Calu3 (cell line): ENCODE results near the gene GATB. TPM values are rescaled to one million over a fixed set of nuclear protein-coding genes. Genes with fewer than 3 reads are reported as not detected.

Source experiments
- BruUV-seq: library from RNA; stranded (reverse); fragments of 400-500 nt; replicated peaks from 2 replicates; lab custom pipeline; 2021; lab: Mats Ljungman, UMichigan
- CTCF ChIA-PET: fragments of 300-600 bp; sonication (Branson Sonifier 250); formaldehyde crosslinking; loops from one replicate; lab custom pipeline; 2022; ENCODE audit warnings: antibody characterized with exemption; lab: Charles Lee
- DNase-seq: peaks from one replicate; pipeline ENCODE4 v3.0.0; 2022
- H3K27ac Mint-ChIP-seq: one replicate; pipeline ENCODE4 v1.8.0; 2022; ENCODE audit warnings: mixed read lengths; ENCODE audit not compliant: unreplicated experiment
- H3K27me3 Mint-ChIP-seq: one replicate; pipeline ENCODE4 v1.8.0; 2022; ENCODE audit warnings: mixed read lengths; ENCODE audit not compliant: unreplicated experiment
- H3K36me3 Mint-ChIP-seq: one replicate; pipeline ENCODE4 v1.8.0; 2022; ENCODE audit warnings: mild to moderate bottlenecking, moderate library complexity, mixed read lengths; ENCODE audit not compliant: insufficient read depth, unreplicated experiment
- H3K4me1 Mint-ChIP-seq: one replicate; pipeline ENCODE4 v1.8.0; 2022; ENCODE audit warnings: mild to moderate bottlenecking, low read depth, mixed read lengths; ENCODE audit not compliant: unreplicated experiment
- H3K4me3 Mint-ChIP-seq: one replicate; pipeline ENCODE4 v1.8.0; 2022; ENCODE audit warnings: mild to moderate bottlenecking, low read depth, moderate library complexity, mixed read lengths; ENCODE audit not compliant: unreplicated experiment
- H3K9me3 Mint-ChIP-seq: one replicate; pipeline ENCODE4 v1.8.0; 2022; ENCODE audit warnings: low read depth, mixed read lengths; ENCODE audit not compliant: unreplicated experiment
- CTCF ChIP-seq: fragments of 200-600 bp; IDR thresholded peaks from one replicate; pipeline ENCODE4 v1.8.0; 2022; ENCODE audit warnings: antibody characterized with exemption; ENCODE audit not compliant: unreplicated experiment
- intact Hi-C: fragments of 100-400 bp; cut with micrococcal nuclease; formaldehyde crosslinking; loops from one replicate; pipeline ENCODE4 v1.10.0; 2022; ENCODE audit not compliant: unreplicated experiment
- total RNA-seq: library from RNA; stranded (reverse); gene quantifications from 2 replicates; pipeline ENCODE4 v1.2.3, GENCODE V29; 2022

Gene GATB
- total RNA-seq, 1 experiment from 2014 or later, result 11.6 TPM

GRCh38 chr4:151709071-151709470 is 51.7 kb downstream of the GATB start:
- no peak overlapping the region for H3K27ac Mint-ChIP-seq
- intact Hi-C loops, result no loop called here
- H3K4me1 Mint-ChIP-seq, result no peaks in the 10 kb centered on the region
- DNase-seq, result no peak
- H3K4me3 Mint-ChIP-seq, result no peak overlapping the region
- no peaks in the 10 kb centered on the region for H3K27me3 Mint-ChIP-seq
- TF ChIP-seq CTCF, result no peak
- CTCF ChIA-PET, result no interaction called here
- H3K9me3 Mint-ChIP-seq, result no peaks in the 10 kb centered on the region
- H3K36me3 Mint-ChIP-seq, result no peaks in the 10 kb centered on the region
- BruUV-seq, result no TSS peak

GRCh38 chr4:151708100-151708499 is 52.7 kb downstream of the GATB start:
- H3K9me3 Mint-ChIP-seq, result no peaks in the 10 kb centered on the region
- no TSS peak for BruUV-seq

GRCh38 chr4:151703401-151703800 is 57.4 kb downstream of the GATB start:
- Mint-ChIP-seq H3K27me3 (no peaks in the 10 kb centered on the region), H3K27ac (no peak overlapping the region), H3K4me3 (no peak overlapping the region), H3K9me3 (no peaks in the 10 kb centered on the region), H3K4me1 (no peaks in the 10 kb centered on the region), H3K36me3 (no peaks in the 10 kb centered on the region)
- no peak for TF ChIP-seq CTCF
- DNase-seq, result no peak
- intact Hi-C loops, result no loop called here
- CTCF ChIA-PET, result interaction anchor here (0.6 kb wide), 1 partner anchor 674 kb away, joined by 3 read pairs; no protein-coding TSS in a partner anchor
- BruUV-seq, result no TSS peak

More at GRCh38 chr4:151708100-151708499, 52.7 kb downstream of the GATB start:
- CTCF ChIA-PET, result no interaction called here
- DNase-seq, result no peak
- intact Hi-C loops, result no loop called here
- H3K4me1 Mint-ChIP-seq, result no peaks in the 10 kb centered on the region
- no peak for TF ChIP-seq CTCF
- no peak overlapping the region for H3K27ac Mint-ChIP-seq
- H3K4me3 Mint-ChIP-seq, result no peak overlapping the region
- no peaks in the 10 kb centered on the region for H3K27me3 Mint-ChIP-seq
- no peaks in the 10 kb centered on the region for H3K36me3 Mint-ChIP-seq

GRCh38 chr4:151702256-151702655 is 58.6 kb downstream of the GATB start:
- intact Hi-C loops, result no loop called here
- Mint-ChIP-seq H3K9me3 (no peaks in the 10 kb centered on the region), H3K4me1 (no peaks in the 10 kb centered on the region), H3K4me3 (no peak overlapping the region), H3K36me3 (no peaks in the 10 kb centered on the region), H3K27me3 (no peaks in the 10 kb centered on the region), H3K27ac (no peak overlapping the region)
- no TSS peak for BruUV-seq
- no peak for TF ChIP-seq CTCF
- CTCF ChIA-PET, result no interaction called here
- DNase-seq, result no peak
